AG10803 (cell line): ENCODE results near the gene SMARCA2.
A peak's percentile ranks its signal among the peaks of the same experiment; 100 is the strongest.

Experiments
- DNase-seq: peaks from one replicate; pipeline ENCODE4 v3.0.0; 2010; ENCODE audit warnings: low read depth
- H3K4me3 ChIP-seq: 2 replicates; pipeline ENCODE4 v1.5.1; 2011; ENCODE audit warnings: mild to moderate bottlenecking, low read length, control low read depth
- TF ChIP-seq, protein P1 (sequence below): conservative IDR thresholded peaks from 2 replicates; pipeline ENCODE4 v1.5.1; 2011; ENCODE audit warnings: mild to moderate bottlenecking, low read length, control low read depth, inconsistent platforms

Gene SMARCA2

DNA sequence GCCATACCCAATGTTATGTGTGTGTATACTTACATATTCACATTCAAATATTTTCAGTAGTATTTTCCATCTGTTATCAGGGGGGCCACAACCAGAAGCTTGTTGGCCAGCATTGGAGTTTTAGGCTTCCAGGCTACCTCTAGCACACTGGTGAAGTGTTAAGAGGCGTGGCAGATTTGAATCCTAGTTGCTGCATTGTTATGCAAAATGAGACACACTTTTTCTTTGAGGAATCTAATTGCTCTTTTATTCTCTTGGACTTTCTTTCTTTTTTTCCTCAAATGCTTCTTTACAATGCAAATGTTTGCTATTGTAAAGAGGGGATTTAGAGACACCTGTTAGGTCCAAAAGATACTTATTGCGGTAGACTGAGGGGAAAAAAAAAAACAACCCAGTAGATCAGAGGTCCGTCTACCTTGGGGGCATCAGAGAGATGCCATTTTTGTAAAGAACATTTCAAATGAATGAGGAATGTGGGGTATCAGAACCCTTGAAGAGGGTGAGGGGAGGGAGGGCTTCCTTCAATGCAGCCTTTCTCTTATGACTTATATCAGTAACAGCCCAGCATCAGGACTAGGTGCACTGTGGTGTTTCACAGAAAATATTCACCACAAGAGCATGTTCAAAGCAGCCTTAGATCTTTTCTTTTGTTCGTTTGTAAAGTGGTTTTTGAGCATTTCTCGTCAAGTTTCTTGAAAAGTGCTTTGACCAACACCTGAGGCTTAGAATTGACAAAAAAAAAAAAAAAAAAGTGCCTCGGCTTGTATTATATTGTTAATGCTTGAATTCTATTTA lies 3.8 kb downstream of the SMARCA2 start:
- no peak for DNase-seq
- TF ChIP-seq, protein P1, sequence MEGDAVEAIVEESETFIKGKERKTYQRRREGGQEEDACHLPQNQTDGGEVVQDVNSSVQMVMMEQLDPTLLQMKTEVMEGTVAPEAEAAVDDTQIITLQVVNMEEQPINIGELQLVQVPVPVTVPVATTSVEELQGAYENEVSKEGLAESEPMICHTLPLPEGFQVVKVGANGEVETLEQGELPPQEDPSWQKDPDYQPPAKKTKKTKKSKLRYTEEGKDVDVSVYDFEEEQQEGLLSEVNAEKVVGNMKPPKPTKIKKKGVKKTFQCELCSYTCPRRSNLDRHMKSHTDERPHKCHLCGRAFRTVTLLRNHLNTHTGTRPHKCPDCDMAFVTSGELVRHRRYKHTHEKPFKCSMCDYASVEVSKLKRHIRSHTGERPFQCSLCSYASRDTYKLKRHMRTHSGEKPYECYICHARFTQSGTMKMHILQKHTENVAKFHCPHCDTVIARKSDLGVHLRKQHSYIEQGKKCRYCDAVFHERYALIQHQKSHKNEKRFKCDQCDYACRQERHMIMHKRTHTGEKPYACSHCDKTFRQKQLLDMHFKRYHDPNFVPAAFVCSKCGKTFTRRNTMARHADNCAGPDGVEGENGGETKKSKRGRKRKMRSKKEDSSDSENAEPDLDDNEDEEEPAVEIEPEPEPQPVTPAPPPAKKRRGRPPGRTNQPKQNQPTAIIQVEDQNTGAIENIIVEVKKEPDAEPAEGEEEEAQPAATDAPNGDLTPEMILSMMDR: no peak
- H3K4me3 ChIP-seq: peak overlapping the region; percentile 94

DNA sequence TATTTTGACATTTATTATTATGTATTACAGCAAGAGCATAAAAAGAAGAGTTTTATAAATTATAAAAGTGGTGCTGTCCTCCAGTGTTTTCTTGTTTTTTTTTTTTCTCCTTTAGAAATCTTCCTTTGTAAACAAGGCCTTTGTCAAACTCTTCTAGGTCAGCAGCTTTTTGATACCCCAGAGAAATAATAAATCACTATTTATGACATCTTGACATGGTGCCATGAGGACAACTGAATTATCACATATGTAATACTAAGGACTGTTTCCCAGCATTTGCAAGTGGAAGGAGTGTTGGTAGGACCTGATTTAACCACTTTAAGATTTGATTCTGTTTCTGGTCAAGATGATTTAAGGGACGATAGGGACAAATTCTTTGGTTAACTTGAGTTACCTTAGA lies 4.6 kb downstream of the SMARCA2 start:
- no peak overlapping the region for H3K4me3 ChIP-seq
- no peak for DNase-seq
- TF ChIP-seq, protein P1: no peak

DNA sequence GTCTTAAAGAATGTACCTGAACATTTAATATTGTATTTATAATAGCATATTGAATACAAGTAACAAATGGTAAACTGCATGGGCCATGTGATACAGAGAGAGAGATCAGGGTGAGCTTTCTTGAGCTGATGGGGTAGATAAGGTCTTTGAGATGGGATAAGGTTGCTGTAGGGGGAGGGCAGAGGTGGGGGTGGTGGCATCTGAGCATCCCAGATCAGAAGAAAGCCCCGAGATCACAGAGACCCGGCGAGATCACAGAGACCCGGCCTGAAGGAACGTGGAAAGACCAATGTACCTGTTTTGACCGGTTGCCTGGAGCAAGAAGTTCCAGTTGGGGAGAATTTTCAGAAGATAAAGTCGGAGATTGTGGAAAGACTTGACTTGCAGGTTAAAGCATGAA lies 6.6 kb downstream of the SMARCA2 start:
- no peak overlapping the region for H3K4me3 ChIP-seq
- TF ChIP-seq, protein P1: no peak
- no peak for DNase-seq

DNA sequence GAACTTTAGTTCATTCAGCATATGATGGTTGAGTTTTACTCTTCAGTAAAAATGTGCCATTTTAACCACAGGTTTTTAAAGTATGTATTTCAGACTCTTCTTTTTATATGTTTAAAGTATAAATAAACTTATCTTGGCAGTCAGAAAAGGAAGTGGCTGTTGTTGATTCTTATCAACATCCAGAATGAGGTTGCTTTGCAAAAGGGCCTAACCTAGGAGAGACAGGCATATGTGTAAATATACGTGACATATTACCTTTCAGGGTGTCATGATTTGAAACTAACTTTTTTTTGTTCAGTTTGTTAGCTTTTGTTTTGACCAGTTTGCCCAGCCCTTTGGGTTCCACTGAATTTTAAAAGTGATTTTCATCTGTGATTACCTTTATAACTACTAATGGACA lies 7.4 kb downstream of the SMARCA2 start:
- H3K4me3 ChIP-seq: no peak overlapping the region
- DNase-seq: no peak
- TF ChIP-seq, protein P1: no peak

DNA sequence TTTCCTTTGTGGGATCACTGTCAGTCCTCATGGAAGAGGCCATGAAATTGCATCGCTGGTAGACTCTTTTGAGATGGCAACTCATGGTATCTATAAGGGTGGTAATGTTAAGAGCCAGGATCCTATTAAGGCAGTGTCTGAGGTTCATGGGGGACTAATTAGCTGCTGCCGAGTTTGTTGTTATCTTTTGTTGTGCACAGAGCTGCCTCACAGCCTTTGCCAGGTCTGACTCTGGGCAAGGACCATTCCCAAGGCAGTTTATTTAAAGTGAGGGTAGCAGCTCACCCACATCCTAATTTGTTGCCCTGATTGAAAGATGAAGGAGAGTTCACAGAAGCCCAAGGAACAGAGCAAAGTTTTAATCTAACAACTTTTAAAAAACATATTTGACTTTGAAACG lies 7.9 kb downstream of the SMARCA2 start:
- DNase-seq: no peak
- no peak overlapping the region for H3K4me3 ChIP-seq
- TF ChIP-seq, protein P1: no peak

DNA sequence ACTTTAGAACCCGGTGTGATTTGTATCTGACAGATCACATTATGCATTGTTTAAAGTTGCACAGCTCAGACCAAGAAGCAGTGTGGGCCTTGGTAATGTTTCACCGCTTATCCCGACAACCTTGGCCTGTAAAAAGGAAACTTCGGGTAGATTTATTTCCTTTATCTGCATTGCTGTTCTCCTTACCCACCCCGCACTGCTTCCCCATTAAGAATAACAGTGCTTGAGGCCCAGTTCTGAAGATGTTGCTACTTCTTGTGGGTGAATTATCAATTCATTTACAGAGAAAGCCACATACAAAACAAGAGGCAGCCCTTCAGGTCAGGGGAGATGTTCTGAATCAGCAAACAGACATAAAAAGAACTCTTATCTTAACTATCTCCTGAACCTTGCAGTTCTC lies 8.4 kb downstream of the SMARCA2 start:
- TF ChIP-seq, protein P1: no peak
- no peak overlapping the region for H3K4me3 ChIP-seq
- no peak for DNase-seq
